Measurements from ENCODE around the gene OR5W2.
"Not testable (repeated sequence)": the region's sequence is repeated elsewhere in the genome, so short reads cannot be mapped to it uniquely, and the experiment has no call there.

Gene OR5W2
- 0 to 0.22 (median 0) reads per million in 17 experiments for total RNA-seq

DNA sequence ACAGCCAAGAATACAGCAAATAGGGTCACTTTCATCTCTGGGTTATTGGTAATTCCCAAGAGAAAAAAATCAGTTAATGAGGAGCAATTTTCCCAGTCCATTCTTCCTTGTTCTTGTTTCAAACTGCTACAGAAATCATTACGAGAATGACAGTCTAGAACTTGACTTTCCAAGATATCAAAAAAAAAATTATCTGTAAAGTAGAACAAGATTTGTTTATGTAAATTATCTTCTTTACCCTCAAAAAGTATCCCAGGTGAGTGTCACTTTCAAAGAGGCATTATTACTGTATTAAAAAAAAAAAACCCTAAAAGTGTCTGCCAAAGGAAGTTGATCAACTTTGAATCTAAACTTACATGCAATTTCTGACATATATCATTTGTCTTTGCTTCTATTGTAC is at the start of gene OR5W2:
OR5W2 (minus strand) TSS at position 101 of the 400 bp plus-strand sequence; CDS start at position 101, 0 bp downstream.
- no peak for DNase-seq

DNA sequence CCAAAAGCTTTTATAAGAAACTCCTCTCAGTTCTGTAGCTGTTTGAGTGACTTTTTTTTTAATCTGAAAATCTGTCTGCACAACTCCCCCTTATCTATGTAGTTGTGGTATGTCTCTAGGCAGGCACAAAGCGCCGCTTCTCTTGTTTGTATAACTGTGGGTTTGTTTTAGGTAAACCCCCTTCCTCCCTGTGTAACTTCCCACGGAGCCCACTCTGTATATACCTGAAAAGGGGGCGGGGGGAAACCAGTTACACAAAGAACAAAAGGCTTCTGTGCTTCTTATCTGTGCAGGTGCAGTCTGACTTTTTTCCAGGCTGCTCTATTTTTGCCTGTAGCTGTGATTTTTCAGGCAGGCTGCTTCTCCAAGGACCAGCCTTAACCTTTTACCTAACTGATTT is 42.1 kb upstream of the OR5W2 start:
- no peak for DNase-seq

DNA sequence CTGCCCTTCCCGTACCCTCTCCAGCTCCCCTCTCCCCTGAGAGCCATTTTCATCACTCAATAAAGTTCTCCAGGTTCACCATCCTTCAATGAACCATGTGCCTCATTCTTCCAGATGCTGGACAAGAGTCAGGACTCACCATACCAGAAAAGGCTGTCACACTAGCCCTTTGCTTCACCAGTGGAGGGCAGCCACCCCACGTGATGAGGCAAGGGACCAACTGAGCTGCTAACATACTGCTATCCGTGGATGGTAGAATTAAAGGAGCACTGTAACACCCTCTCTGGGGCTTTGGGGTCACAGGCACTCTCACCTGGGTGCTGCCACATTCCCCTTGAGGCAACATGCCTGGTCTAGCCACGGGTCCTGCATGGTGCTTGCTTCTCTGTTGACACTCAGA is 34.9 kb upstream of the OR5W2 start:
- no peak for DNase-seq

DNA sequence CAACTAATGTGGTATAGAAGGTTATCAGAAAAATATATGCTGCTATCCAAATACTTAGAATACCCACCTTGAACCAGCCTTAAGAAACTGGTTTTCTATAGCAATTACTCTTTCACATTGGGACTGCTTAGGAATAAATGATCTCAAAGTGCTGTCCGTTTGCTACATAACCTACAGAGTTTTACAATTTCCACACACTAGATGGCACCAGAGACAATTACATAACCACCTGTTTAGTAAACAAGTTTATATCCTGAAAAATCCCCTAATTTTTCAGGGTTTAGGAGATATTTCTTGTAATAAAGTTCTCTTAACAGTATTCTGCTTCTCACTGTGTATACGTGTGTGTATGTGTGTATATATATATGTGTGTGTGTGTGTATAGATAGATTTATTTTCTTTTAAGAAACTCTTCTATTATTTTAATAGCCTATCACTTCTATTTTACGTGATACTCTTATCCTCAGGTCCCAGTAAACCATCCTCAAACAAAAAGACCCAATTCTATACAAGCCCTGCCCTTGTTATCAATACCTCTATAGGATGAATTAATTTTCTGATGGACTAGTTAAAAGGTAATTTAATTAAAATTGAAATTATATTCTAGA is 28.5 kb upstream of the OR5W2 start:
- peak; percentile 9 to 46 (median 28) for DNase-seq

DNA sequence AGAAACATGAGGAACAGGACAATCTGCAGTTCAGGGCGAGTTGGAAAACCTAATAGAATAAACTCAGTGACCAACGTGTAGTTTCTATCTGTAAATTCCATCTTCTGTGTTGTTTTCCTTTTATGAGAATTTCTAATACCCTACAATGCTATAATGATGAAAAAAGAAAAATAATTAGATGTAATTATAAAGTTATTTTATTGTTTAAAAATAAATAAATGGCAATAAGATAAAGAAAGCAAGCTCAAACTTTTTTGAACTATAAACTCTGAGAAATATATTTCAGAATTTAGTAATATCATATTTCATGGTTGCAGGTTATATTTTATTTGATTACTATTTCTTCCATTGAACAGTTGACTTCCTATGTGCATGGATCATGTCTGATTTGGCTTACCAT is 21.9 kb upstream of the OR5W2 start, which contains the start of gene OR5I1:
OR5I1 (minus strand) TSS at position 101 of the 400 bp plus-strand sequence; CDS start at position 101, 0 bp downstream.
- no peak for DNase-seq

DNA sequence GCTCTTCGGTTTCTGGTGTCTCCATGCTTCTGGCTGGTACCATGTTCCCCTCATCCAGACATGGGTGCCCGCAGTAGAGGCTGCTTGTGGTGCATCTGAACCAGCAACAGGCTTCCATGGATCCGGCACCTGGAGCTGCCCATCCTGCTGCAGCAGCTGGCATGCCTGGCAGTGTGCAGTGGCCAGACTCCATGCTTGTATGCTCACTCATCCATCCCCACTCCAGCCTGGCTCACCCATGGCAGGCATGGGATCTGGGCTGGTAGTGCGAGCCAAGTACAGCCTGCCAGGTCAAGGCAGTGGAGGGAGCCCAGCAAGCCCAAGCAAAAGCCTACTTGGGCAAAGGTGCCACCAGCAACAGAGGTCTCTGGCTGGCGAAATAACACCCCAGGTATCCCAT is 6.2 kb upstream of the OR5W2 start:
- DNase-seq = no peak

DNA sequence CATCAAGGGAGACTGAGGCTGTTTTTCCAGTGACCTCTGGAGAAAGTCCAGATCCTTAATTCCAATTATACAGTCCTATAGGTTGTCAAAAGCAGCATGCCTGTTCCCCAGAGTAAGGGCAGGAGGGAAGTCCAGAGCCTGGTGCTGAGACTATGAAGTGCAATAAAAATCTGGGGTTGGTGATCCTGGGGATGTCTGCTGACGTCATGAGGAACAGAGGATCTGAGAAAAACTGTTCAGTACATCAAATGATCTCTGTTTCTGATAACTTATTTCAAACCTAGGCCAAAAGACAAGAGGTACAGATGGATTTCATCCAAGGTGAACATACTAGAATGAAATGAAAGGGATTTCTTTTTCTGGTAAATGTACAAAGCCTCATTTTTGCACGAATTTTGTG is 12.1 kb downstream of the OR5W2 start:
- DNase-seq = no peak

DNA sequence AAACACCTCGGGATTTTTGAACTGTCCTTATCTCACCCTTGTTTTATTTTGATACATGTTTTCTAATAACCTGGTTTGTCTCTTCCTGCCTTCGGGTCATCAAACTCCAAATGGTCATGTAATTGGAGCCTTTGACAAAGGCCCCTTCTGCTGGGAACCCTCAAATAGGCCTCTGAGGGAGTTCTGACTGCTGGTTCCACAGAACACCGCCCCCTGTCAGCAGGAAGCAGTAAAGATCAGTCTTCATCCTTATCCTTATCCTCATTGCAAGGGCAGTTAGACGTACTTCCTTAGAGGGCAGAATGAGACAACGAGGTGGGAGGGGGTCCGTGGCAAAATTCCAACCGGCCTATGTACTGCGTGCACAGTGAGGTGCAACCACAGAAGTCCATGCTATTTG is 19.2 kb downstream of the OR5W2 start:
- no peak for DNase-seq

DNA sequence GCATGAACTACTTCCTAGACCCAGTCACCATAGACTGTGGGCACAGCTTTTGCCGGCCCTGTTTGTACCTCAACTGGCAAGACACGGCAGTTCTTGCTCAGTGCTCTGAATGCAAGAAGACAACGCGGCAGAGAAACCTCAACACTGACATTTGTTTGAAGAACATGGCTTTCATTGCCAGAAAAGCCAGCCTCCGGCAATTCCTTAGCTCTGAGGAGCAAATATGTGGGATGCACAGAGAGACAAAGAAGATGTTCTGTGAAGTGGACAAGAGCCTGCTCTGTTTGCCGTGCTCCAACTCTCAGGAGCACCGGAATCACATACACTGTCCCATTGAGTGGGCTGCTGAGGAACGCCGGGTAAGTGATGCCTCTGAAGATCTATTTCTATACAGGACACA is 28.9 kb downstream of the OR5W2 start:
- not testable (repeated sequence) for DNase-seq

DNA sequence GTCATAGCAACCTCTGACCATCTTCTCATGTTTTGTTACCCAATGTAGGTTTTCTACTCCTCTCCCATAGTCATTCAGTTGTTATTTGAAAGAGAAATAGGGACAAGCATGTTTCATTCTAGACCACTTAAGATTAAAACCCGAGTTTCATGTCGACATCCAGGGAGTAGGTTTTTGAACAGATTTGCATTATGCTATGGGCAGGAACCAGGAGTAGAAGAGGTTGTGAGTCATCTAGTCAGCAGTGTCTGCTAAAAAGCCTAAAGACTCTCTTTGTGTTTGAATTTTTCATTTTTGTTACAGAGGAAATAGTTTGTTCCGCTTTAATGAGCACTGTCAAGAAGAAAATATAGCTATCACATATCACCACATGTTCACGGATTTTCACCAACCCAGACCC is 29.4 kb downstream of the OR5W2 start:
- DNase-seq = not testable (repeated sequence)

DNA sequence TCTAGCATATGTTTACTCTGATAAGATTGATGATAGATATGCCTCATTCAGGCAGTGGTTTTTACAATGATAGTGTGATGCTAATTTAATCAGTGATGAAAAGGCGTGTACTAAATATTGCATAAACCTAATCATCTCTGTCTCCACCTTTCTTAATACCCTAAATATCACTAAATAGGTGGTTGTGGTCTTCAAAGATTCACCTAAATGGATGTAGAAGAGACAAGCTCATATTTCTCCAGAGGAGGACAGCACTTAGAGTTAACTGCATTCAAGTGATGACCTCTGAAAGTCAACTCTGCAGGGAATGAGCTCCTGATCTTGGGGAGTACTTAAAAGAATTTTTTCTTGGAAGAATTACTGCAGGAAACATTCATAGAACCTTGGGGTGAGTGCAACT is 31.4 kb downstream of the OR5W2 start, which contains the start of gene TRIM51:
TRIM51 (plus strand) TSS at position 301 of the 400 bp plus-strand sequence. CDS start 2,132 bp downstream, outside the sequence.
- DNase-seq = not testable (repeated sequence)

DNA sequence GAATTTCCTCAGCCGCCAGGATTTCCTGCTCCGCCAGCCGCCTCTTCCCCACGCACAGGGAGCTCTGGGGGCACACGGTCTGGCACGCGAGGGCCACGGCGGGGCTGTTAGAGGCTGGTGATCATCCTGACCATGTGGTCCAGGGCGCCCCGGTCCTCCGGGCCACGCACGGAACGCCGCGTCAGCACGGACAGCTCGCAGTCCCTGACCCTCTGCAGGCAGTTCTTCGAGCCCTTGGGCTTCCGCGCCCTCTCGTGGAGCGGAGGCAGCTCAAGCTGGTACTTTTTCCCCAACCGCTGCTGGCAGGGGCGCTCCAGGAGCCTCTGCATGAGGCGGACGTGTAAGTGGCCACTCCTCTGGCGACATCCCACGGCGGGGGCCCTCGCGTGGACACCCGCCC is 41.2 kb downstream of the OR5W2 start:
- not testable (repeated sequence) for DNase-seq

DNA sequence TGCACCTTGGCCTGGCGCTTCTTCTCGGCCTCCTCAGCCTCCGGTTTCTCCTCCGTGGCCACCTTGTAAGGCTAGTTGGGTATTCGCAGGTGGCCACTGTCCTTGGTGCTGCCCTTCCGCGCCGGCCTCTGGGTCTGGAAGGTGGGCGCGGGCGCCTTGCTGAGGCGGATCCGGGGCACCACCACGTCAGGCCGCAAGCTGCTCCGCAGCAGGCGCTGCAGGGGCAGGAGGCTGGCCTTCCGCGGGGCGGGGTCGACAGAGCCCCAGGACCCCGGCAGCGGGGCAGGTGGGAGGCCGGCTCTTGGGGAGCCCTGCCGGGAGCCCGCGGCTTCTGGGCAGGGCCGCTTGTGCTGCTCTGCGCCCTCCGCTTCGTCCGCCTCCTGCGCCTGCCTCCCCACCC is 41.7 kb downstream of the OR5W2 start:
- DNase-seq = not testable (repeated sequence)

DNA sequence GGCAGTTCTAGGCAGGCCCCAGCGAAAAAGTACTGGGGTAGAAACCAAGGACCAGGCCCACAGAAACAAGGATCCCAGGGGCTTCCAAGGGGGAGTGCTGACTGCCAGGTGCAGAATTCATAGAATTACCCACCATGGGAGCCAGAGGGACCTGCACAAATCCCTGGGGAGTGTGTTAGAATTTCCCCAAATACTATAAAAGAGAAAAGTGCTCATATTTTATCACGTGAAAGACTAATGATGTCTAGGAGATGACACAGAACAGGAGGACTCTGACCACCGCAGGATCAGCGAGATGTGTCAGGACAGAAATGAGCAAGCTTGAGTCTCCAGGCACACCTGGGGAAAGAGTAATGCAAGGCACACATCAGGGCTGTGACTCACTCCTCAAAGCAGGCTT is 47.0 kb downstream of the OR5W2 start:
- DNase-seq = not testable (repeated sequence)
